H1 (cell line): ENCODE results near the gene FBN3. TPM values are rescaled to one million over a fixed set of nuclear protein-coding genes. Genes with fewer than 3 reads are reported as not detected.

ENCODE experiments used
- CTCF ChIA-PET: fragments of 300-600 bp; sonication (Branson Sonifier 250); formaldehyde crosslinking; loops from one replicate; lab custom pipeline; 2021; ENCODE audit not compliant: partially characterized antibody; lab: Charles Lee
- POLR2A ChIA-PET: fragments of 300-600 bp; sonication (Branson Sonifier 250); formaldehyde crosslinking; loops from one replicate; lab custom pipeline; 2021; ENCODE audit warnings: inconsistent platforms; ENCODE audit not compliant: partially characterized antibody; lab: Charles Lee
- DNase-seq, 2 experiments: peaks; one replicate each; pipeline versions ENCODE4 v3.0.0 to v3.0.0-alpha.2; 2010 to 2022; ENCODE audit warnings: low spot score in 2 of 2, low read depth in 1 of 2, mixed read lengths in 1 of 2
- FAIRE-seq: peaks from 2 replicates; lab custom pipeline; 2011; peaks lifted over from hg19 to GRCh38; lab: Jason Lieb, UNC
- H2AFZ ChIP-seq: 2 replicates; pipeline ENCODE4 v1.8.1; 2012; ENCODE audit warnings: low read length, inconsistent platforms
- H2AK5ac ChIP-seq: 2 replicates; pipeline ENCODE4 v1.6.1; 2013; ENCODE audit warnings: low read depth, low read length
- H2BK120ac ChIP-seq: replicated peaks from 2 replicates; pipeline ENCODE3; 2013; ENCODE audit warnings: low read depth, low read length, inconsistent platforms
- H2BK12ac ChIP-seq: 2 replicates; pipeline ENCODE4 v1.6.1; 2013; ENCODE audit warnings: low read depth, low read length
- H2BK15ac ChIP-seq: 2 replicates; pipeline ENCODE4 v1.6.1; 2013; ENCODE audit warnings: low read length
- H2BK20ac ChIP-seq: 2 replicates; pipeline ENCODE4 v1.6.1; 2013; ENCODE audit warnings: low read length
- H2BK5ac ChIP-seq: 2 replicates; pipeline ENCODE4 v1.6.1; 2013; ENCODE audit warnings: low read depth, low read length
- H3K14ac ChIP-seq: 2 replicates; pipeline ENCODE4 v1.6.1; 2013; ENCODE audit warnings: inconsistent platforms; ENCODE audit not compliant: insufficient read length
- H3K18ac ChIP-seq: 2 replicates; pipeline ENCODE4 v1.6.1; 2013; ENCODE audit warnings: low read length; ENCODE audit errors: extremely low read depth
- H3K23ac ChIP-seq: 2 replicates; pipeline ENCODE4 v1.6.1; 2013; ENCODE audit warnings: inconsistent platforms; ENCODE audit not compliant: insufficient read length
- H3K23me2 ChIP-seq: 2 replicates; pipeline ENCODE4 v1.6.1; 2013; ENCODE audit warnings: low read depth, low read length
- H3K27ac ChIP-seq: 2 replicates; pipeline ENCODE4 v1.6.1; 2011; ENCODE audit warnings: low read depth, low read length, inconsistent platforms
- H3K27me3 ChIP-seq, 4 experiments: replicated peaks in 1 of 4; 1 replicate in 1 of 4; 2 replicates in 3 of 4; pipeline versions ENCODE4 v1.6.1 to v1.8.1; 2011 to 2013; ENCODE audit warnings: low read length in 3 of 4, mild to moderate bottlenecking in 3 of 4, inconsistent platforms in 2 of 4, mixed read lengths in 2 of 4, moderate library complexity in 1 of 4; ENCODE audit not compliant: control insufficient read depth in 3 of 4, insufficient read depth in 3 of 4; ENCODE audit errors: extremely low read depth in 1 of 4
- H3K36me3 ChIP-seq, 4 experiments: 2 replicates each; pipeline versions ENCODE4 v1.6.1 to v1.8.1; 2011 to 2013; ENCODE audit warnings: mild to moderate bottlenecking in 4 of 4, low read length in 3 of 4, moderate library complexity in 2 of 4, control low read depth in 1 of 4, inconsistent platforms in 1 of 4; ENCODE audit not compliant: insufficient read depth in 4 of 4, control insufficient read depth in 2 of 4
- H3K4ac ChIP-seq: replicated peaks from 2 replicates; pipeline ENCODE3; 2013; ENCODE audit warnings: low read length, low read depth, mixed read lengths, inconsistent platforms; ENCODE audit not compliant: insufficient read length
- H3K4me1 ChIP-seq, 4 experiments: replicated peaks in 1 of 4; 1 replicate in 1 of 4; 2 replicates in 3 of 4; pipeline versions ENCODE4 v1.6.1 to v1.8.1; 2011 to 2013; ENCODE audit warnings: low read length in 3 of 4, inconsistent platforms in 2 of 4, mixed read lengths in 1 of 4; ENCODE audit not compliant: insufficient read depth in 4 of 4, control insufficient read depth in 3 of 4
- H3K4me2 ChIP-seq, 2 experiments: 2 replicates each; pipeline versions ENCODE4 v1.6.1 to v1.8.1; 2011 to 2013; ENCODE audit warnings: low read depth in 2 of 2, low read length in 2 of 2, control low read depth in 1 of 2, inconsistent platforms in 1 of 2, mild to moderate bottlenecking in 1 of 2; ENCODE audit not compliant: insufficient read depth in 1 of 2
- H3K4me3 ChIP-seq, 4 experiments: fragments of 200-600, 300-600 bp in 1 of 4; sonication (generic), shearing (Covaris generic), sonication (Bioruptor Twin) in 1 of 4; 2 replicates each; pipeline versions ENCODE4 v1.5.1 to v1.8.1; 2011 to 2016; ENCODE audit warnings: low read length in 4 of 4, low read depth in 3 of 4, control low read depth in 2 of 4, inconsistent platforms in 2 of 4, mild to moderate bottlenecking in 2 of 4, mixed read lengths in 1 of 4, moderate library complexity in 1 of 4; ENCODE audit not compliant: insufficient read depth in 2 of 4; ENCODE audit errors: extremely low read depth in 1 of 4
- H3K56ac ChIP-seq: replicated peaks from 2 replicates; pipeline ENCODE3; 2013; ENCODE audit warnings: low read depth, mild to moderate bottlenecking, mixed read lengths, low read length, inconsistent platforms; ENCODE audit not compliant: insufficient read length
- H3K79me1 ChIP-seq: 2 replicates; pipeline ENCODE4 v1.6.1; 2013; ENCODE audit warnings: low read depth, low read length, control low read depth
- H3K79me2 ChIP-seq, 2 experiments: 2 replicates each; pipeline versions ENCODE4 v1.6.1 to v1.8.1; 2012 to 2013; ENCODE audit warnings: low read length in 2 of 2, mild to moderate bottlenecking in 2 of 2, inconsistent platforms in 1 of 2; ENCODE audit not compliant: insufficient read depth in 2 of 2, control insufficient read depth in 1 of 2
- H3K9ac ChIP-seq, 4 experiments: replicated peaks in 1 of 4; 1 replicate in 1 of 4; 2 replicates in 3 of 4; pipeline versions ENCODE4 v1.6.1 to v1.8.1; 2011 to 2013; ENCODE audit warnings: low read depth in 3 of 4, low read length in 3 of 4, control low read depth in 2 of 4, mild to moderate bottlenecking in 2 of 4, moderate library complexity in 2 of 4, inconsistent platforms in 1 of 4; ENCODE audit errors: extremely low read depth in 1 of 4
- H3K9me3 ChIP-seq, 2 experiments: 2 replicates each; pipeline versions ENCODE4 v1.6.1 to v1.8.1; 2012 to 2013; ENCODE audit warnings: mild to moderate bottlenecking in 2 of 2, moderate library complexity in 2 of 2, control low read depth in 1 of 2, inconsistent platforms in 1 of 2, low read depth in 1 of 2, low read length in 1 of 2, mixed read lengths in 1 of 2; ENCODE audit not compliant: insufficient read depth in 2 of 2
- H4K20me1 ChIP-seq, 2 experiments: replicated peaks in 1 of 2; 2 replicates each; pipeline versions ENCODE3 to v1.8.1; 2011 to 2013; ENCODE audit warnings: inconsistent platforms in 2 of 2, low read length in 2 of 2, mild to moderate bottlenecking in 1 of 2; ENCODE audit not compliant: insufficient read depth in 2 of 2, control insufficient read depth in 1 of 2
- H4K5ac ChIP-seq: 2 replicates; pipeline ENCODE4 v1.6.1; 2013; ENCODE audit warnings: low read length, low read depth, mixed read lengths, inconsistent platforms; ENCODE audit not compliant: insufficient read length
- H4K8ac ChIP-seq: 2 replicates; pipeline ENCODE4 v1.8.0; 2013; ENCODE audit warnings: mild to moderate bottlenecking, moderate library complexity, low read length, inconsistent platforms; ENCODE audit not compliant: insufficient read depth; ENCODE audit errors: extremely low read depth
- H4K91ac ChIP-seq: replicated peaks from 2 replicates; pipeline ENCODE3; 2013; ENCODE audit warnings: low read length, mixed read lengths, inconsistent platforms; ENCODE audit not compliant: insufficient read length
- EP300 ChIP-seq, 2 experiments: IDR thresholded peaks; 1 replicate in 1 of 2; 2 replicates in 1 of 2; pipeline ENCODE4 v1.6.1; 2011 to 2012; ENCODE audit warnings: low read depth in 2 of 2, low read length in 2 of 2, mild to moderate bottlenecking in 2 of 2, borderline replicate concordance in 1 of 2, inconsistent platforms in 1 of 2, moderate library complexity in 1 of 2
- EZH2 ChIP-seq: fragments of 200-600 bp; sonication (generic); IDR thresholded peaks from 2 replicates; pipeline ENCODE4 v1.7.1; 2012; ENCODE audit warnings: low read depth, mild to moderate bottlenecking, moderate library complexity, low read length, inconsistent platforms; ENCODE audit not compliant: severe bottlenecking
- HDAC2 ChIP-seq, 2 experiments: fragments of 300-600 bp in 1 of 2; sonication (generic) in 1 of 2; IDR thresholded peaks; 2 replicates each; pipeline ENCODE4 v1.6.1; 2011 to 2012; ENCODE audit warnings: low read depth in 2 of 2, low read length in 2 of 2, mild to moderate bottlenecking in 2 of 2, moderate library complexity in 2 of 2, borderline replicate concordance in 1 of 2, inconsistent platforms in 1 of 2
- HDAC6 ChIP-seq: IDR thresholded peaks from one replicate; pipeline ENCODE4 v1.7.1; 2012; ENCODE audit warnings: low read depth, mild to moderate bottlenecking, inconsistent platforms, low read length, moderate library complexity
- KDM4A ChIP-seq: IDR thresholded peaks from one replicate; pipeline ENCODE4 v1.7.1; 2012; ENCODE audit warnings: low read depth, mild to moderate bottlenecking, moderate library complexity, low read length, inconsistent platforms; ENCODE audit not compliant: severe bottlenecking
- POU5F1 ChIP-seq: IDR thresholded peaks from 2 replicates; pipeline ENCODE4 v1.6.1; 2011; ENCODE audit warnings: low read depth, mild to moderate bottlenecking, low read length, moderate library complexity
- RFX5 ChIP-seq: IDR thresholded peaks from 2 replicates; pipeline ENCODE4 v1.6.1; 2011; ENCODE audit warnings: low read depth, low read length, improper control_type of control experiment, borderline replicate concordance
- RXRA ChIP-seq: IDR thresholded peaks from 2 replicates; pipeline ENCODE4 v1.6.1; 2011; ENCODE audit warnings: low read depth, mild to moderate bottlenecking, low read length, moderate library complexity; ENCODE audit not compliant: insufficient read depth
- SAP30 ChIP-seq: fragments of 300-600 bp; sonication (generic); IDR thresholded peaks from 2 replicates; pipeline ENCODE4 v1.7.1; 2012; ENCODE audit warnings: low read length, moderate library complexity, mild to moderate bottlenecking, inconsistent platforms; ENCODE audit not compliant: insufficient read depth, insufficient replicate concordance
- SIX5 ChIP-seq: IDR thresholded peaks from 2 replicates; pipeline ENCODE4 v1.6.1; 2011; ENCODE audit warnings: mild to moderate bottlenecking, low read depth, low read length
- SP2 ChIP-seq: IDR thresholded peaks from 2 replicates; pipeline ENCODE4 v1.6.1; 2012; ENCODE audit warnings: mild to moderate bottlenecking, low read length, inconsistent platforms
- TAF1 ChIP-seq: IDR thresholded peaks from 2 replicates; pipeline ENCODE4 v1.6.1; 2011; ENCODE audit warnings: mild to moderate bottlenecking, low read depth, low read length
- WGBS, 2 experiments: shearing (Covaris generic) in 1 of 2; methylation state at CpG; one replicate each; pipeline versions ENCODE4 v1.1.6 to v1.1.7; 2013 to 2015; ENCODE audit warnings: low lambda C conversion rate in 2 of 2, mixed read lengths in 2 of 2, inconsistent platforms in 1 of 2, low coverage in 1 of 2, missing lambda C conversion rate in 1 of 2; ENCODE audit not compliant: insufficient replicate concordance in 2 of 2, insufficient coverage in 1 of 2, insufficient read length in 1 of 2; ENCODE audit errors: extremely low coverage in 1 of 2, missing lambda C conversion rate in 1 of 2; 5-methylcytosine and 5-hydroxymethylcytosine counted together
- polyA plus RNA-seq, 7 experiments: library from polyadenylated mRNA; depleted of rRNA in 3 of 7; stranded (reverse) in 5 of 7; unstranded in 2 of 7; fragments of >200 nt in 5 of 7; fragments of 200-250 nt in 2 of 7; gene quantifications; 1 replicate in 5 of 7; 2 replicates in 1 of 7; 4 replicates in 1 of 7; pipeline versions ENCODE4 v1.2.1 to v1.2.3, GENCODE V29; 2011 to 2013; ENCODE audit warnings: missing spikeins in 2 of 7, mixed read lengths in 2 of 7
- total RNA-seq: library from RNA; stranded (reverse); fragmentation: NEBNext Ultra II Directional; extraction: Animal tissue kit (Norgen Biotek cat#: 25700); gene quantifications from 2 replicates; pipeline ENCODE4 v1.2.1, GENCODE V29; 2021
- TF ChIP-seq, protein P1 (sequence below): IDR thresholded peaks from 2 replicates; pipeline ENCODE4 v1.6.1; 2011; ENCODE audit warnings: low read length, improper control_type of control experiment

The FBN3 gene
- total and polyA plus RNA-seq, 2 of the 8 experiments (the other 6 are each of a cell fraction or from before 2014, with no cell fraction given) = 37.1 to 38.7 TPM

DNA sequence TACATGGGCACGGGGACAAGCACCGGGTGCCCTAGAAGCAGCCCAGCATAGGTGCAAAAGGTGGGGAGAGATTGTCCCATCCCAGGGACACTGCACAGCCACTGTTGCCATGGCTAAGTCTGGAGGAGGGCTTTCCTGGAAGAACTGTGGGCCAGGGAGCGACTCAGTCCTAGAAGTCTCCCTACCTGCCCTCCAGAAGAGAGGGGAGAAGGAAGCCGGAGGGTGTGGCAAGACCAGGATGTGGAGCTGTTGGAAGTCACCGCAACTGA lies 2.3 kb upstream of the FBN3 start:
- Histone ChIP-seq H2AK5ac (no peak overlapping the region), H3K4ac (no peak overlapping the region), H3K36me3 (no peaks in the 10 kb centered on the region), H4K91ac (no peak overlapping the region), H4K8ac (no peak overlapping the region), H4K5ac (no peak overlapping the region), H3K27me3 (no peaks in the 10 kb centered on the region), H3K4me3 (no peak overlapping the region), H2BK5ac (0 out of 2 replicates have a peak overlapping the region, but pooled peaks have one; percentile 12), H3K9me3 (no peaks in the 10 kb centered on the region), H3K23ac (no peak overlapping the region), H3K79me2 (peaks cover 0 to 15% of the 10 kb centered on the region in 2 experiments; a peak in 1 of 4 replicates), H4K20me1 (no peaks in the 10 kb centered on the region), H3K4me1 (peaks cover 0 to 17% (median 12%) of the 10 kb centered on the region in 4 experiments; a peak in 6 of 7 replicates), H3K79me1 (peaks cover 6% of the 10 kb centered on the region), H2AFZ (no peak overlapping the region), H3K4me2 (no peak overlapping the region), H2BK15ac (peak overlapping the region; percentile 24; the same call in 1 of the 2 replicates), H3K9ac (no peak overlapping the region), H3K14ac (no peak overlapping the region), H2BK120ac (no peak overlapping the region), H3K18ac (no peak overlapping the region), H3K23me2 (no peaks in the 10 kb centered on the region; the same call in 1 of the 2 replicates), H2BK20ac (no peak overlapping the region), H3K56ac (no peak overlapping the region), H2BK12ac (0 out of 2 replicates have a peak overlapping the region, but pooled peaks have one; percentile 13), H3K27ac (no peak overlapping the region)
- ChIA-PET POLR2A (interaction anchor here (1.1 to 1.5 kb wide), 2 partner anchors 43 to 58 kb away, joined by 3 read pairs; no protein-coding TSS in a partner anchor), CTCF (no interaction called here)
- 74% methylated on average over 5 of the region's 5 CpGs; no CpG with 5 or more reads in 1 of the 2 experiments for WGBS, 2 experiments
- no peak for FAIRE-seq
- DNase-seq = no peak
- no peak for TF ChIP-seq RXRA
- TF ChIP-seq EZH2 = no peak
- no peak for TF ChIP-seq HDAC2 (IDR thresholded peaks at IDR 0.05; ENCODE audit: borderline replicate concordance in 1 of 2, low read depth in 2 of 2, low read length in 2 of 2)
- TF ChIP-seq HDAC6 = no peak
- TF ChIP-seq SP2 = no peak
- TF ChIP-seq POU5F1 = no peak
- TF ChIP-seq TAF1 = no peak
- TF ChIP-seq SAP30 = no peak
- no peak for TF ChIP-seq EP300 (IDR thresholded peaks at IDR 0.05; ENCODE audit: borderline replicate concordance in 1 of 2, low read depth in 2 of 2, low read length in 2 of 2)
- no peak for TF ChIP-seq SIX5
- TF ChIP-seq, protein P1, sequence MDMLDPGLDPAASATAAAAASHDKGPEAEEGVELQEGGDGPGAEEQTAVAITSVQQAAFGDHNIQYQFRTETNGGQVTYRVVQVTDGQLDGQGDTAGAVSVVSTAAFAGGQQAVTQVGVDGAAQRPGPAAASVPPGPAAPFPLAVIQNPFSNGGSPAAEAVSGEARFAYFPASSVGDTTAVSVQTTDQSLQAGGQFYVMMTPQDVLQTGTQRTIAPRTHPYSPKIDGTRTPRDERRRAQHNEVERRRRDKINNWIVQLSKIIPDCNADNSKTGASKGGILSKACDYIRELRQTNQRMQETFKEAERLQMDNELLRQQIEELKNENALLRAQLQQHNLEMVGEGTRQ = no peak
- TF ChIP-seq KDM4A = no peak
- TF ChIP-seq RFX5 = no peak
